Iris pigment epithelial cell (primary cell): ENCODE results near the gene ELMO1.

Source experiments
- DNase-seq: peaks from one replicate; pipeline ENCODE4 v3.0.0-alpha.2; 2011; ENCODE audit warnings: low read depth

ELMO1 gene

DNA sequence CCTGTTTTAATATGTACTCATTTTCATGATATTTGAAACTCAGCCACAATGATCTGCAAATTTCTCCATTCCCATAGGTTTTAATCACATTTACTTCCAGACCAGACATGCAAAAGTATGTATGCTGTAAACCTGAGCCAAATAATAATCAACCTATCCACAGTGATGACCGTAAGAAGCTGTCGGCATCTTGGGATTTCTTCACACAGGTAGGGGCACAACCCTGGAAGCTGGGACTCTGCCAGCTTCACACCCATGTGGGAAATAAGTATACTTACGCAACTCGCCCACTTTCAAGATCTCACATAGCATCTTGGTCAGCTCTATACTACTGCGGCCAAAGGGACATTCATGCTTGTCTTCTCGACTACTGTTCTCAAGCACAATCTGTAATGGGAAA is 352.3 kb downstream of the ELMO1 start:
- no peak for DNase-seq

DNA sequence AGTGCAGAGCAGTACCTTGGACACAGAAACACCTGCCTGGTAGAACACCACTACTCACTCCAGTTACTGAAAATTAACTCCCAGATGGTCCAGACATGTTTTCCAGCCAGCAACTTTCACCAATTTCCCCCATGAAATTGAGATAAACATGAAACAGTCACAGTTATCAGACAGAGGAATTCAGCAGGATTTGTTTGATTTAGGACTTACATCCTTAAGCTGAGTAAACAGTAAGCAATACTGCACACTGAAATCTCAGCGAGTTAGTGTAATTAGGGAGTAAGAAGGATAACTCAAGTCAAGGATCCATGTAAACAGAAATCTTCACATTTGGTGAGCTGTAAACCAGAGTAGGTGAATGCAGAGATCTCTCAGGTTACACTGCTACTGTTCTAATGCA is 353.5 kb downstream of the ELMO1 start:
- no peak for DNase-seq

DNA sequence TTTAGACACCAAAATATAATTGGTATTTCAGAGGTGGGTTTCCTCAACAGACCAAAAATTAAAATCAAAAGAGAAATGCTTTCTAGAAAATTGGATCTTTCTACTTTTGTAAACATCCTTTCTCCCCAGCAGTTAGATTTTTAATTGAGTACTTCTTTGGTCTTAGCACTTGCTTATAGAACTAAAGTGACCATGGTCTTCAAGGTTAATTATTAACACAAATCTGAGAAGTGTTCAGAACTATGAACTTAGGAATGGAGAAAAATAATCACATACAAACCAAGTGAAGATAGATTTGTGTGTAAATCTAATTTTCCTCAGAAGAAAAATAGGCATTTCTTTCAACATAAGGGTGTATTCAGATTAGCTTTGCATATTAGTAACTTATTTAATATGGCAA is 355.4 kb downstream of the ELMO1 start:
- DNase-seq, result no peak

DNA sequence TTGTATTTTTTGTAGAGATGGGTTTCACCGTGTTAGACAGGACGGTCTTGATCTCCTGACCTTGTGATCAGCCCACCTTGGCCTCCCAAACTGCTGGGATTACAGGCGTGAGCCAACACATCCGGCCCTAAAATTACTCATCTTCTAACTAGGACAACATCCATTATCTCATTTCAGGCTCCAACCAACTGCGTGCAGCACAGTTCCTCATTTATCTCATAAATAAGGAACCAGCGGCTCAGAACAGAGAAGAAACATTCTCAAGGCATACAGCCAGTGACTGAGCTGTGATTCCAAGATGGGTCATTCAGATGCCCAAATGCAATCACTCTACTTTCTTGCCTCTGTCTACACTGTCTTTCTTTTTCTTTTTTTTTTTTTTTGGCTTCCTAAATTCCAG is 356.1 kb downstream of the ELMO1 start:
- no peak for DNase-seq

DNA sequence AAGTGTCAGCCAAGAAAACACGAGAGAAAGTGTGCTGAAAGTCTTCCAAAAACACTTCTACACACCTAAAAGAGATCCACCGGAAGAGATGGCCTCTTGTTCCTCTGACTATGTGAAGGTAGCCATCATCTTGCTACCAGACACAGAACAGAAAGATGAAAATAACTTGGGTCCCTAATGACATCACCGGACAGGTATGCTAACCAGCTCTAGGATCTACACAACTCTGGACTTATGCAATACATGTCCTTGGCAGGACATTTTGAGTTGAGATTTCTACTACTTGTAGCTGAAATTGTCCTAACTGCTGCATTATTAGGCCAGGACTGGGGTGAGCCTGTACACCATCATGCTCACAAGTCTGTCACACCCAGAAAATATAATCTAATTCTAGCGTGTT is 358.7 kb downstream of the ELMO1 start:
- DNase-seq, result peak; percentile 23

DNA sequence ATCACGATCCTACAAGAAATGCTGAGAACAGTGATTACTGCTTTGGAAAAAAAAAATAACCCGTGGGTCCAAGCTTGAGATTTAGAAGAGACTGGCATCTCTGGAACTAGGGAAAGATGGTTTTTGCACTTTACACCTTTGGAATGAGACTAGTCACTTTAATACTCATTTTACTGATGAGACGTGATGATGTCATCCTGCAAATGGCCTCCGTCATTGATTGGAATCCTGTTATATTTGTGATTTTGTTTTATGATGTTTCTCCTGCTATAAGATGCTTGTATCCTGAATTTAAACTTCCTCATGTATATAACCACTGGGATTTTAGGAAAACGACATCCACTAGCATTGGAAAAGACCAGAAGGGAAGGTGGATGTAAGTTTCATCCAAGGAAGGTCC is 363.1 kb downstream of the ELMO1 start:
- DNase-seq, result no peak

DNA sequence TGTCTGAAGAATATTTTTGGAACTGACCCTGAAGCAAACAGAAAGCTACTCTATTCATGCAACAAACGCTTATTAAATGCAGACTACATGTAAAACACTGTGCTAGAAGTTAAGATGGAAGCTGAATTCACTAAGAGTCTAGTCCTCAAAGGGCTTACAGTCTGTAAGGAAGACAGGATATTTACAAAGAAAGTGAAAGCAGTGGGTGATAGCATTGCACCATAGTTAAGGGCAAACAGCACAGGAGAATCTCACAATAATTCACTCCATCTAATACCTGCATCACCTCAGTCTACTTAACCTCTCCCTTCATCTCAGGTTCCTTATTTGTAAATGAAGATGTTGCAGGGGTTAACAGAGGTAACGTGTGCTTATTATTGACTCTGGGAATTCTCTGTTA is 364.4 kb downstream of the ELMO1 start:
- DNase-seq, result no peak

DNA sequence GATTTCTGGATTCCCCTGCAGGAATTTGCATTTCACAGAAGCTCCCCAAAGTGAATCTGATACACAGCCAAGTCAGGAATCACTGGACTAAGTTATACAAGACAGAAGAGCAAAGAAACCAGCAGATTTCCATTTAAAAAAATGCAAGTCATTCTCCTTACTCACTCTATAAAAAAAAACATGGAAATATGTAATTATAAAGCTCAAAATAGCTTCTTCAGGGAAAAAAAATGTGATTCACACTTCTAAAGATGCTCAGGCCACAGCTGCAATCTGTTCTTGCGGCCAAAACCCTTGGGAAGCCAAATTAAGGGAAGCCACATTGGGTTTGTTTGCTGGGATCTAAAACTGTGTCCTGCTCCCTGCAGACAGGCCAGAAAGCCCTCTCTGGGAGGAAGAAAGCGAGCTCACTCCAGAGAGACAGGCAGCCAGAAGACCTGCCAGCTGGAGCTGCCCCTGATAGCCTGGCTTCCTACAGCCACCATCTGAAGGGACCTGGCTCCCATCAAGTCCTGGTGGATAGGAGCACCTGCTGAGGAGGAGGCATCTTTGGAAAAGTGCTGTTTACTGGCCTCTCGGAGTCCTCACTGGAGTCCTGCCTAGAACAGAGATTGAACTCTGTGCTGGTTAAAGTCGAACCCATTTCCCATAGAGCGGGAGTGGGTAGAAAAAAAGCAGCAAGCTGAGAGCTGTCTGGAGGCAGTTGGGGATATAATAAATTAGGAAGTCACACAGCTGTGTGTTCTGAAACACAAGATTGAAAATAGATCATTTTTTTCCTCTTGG is 365.2 kb downstream of the ELMO1 start:
- peak; percentile 11 for DNase-seq

DNA sequence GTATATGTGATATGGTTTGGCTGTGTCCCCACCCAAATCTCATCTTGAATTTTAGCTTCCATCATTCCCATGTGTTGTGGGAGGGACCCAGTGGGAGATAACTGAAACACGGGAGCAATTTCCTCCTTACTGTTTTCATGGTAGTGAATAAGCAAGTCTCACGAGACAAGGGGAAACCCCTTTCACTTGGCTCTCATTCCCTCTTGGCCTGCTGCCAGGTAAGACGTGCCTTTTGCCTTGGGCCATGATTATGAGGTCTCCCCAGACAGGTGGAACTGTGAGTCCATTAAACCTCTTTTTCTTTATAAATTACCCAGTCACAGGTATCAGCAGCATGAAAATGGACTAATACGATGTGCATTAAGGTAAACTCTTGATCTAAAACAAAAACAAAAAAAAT is 367.2 kb downstream of the ELMO1 start:
- no peak for DNase-seq

DNA sequence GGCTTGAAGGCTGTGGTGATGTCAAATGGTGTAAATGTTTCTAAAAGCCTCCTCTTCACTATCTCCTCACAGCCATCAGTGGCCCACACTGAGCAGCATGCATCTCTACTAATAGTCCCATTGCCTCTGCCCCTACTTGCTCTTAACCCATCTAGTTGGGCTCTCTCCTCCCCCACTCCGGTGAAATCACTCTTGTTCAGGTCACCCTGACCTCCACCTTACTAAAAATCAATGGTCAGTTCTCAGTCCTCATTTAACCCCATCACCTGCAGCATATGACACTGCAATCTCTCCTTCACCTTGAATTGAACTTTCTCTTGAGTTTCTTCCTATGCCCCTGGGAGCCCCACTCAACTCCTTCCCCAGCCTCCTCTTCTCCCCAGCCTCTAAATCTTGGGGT is 369.2 kb downstream of the ELMO1 start:
- DNase-seq, result no peak

DNA sequence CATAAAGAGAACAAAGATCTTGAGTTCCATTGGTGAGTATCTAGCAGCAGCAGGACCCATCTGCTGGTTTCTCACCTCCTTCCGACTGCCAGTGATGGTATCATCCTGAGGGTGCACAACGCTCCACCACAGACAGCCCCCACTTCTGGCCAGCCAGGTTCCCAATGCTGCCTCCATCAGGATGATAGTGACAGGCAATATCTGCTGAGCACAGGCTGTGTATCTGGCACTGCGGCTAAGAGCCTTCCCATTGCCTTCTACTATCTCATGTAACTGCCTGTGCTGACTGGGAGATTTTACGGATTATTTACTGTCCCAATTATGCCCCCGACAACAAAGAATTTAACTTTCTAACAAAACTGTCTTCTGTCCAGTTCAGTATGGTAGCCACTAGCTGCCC is 372.0 kb downstream of the ELMO1 start:
- no peak for DNase-seq

DNA sequence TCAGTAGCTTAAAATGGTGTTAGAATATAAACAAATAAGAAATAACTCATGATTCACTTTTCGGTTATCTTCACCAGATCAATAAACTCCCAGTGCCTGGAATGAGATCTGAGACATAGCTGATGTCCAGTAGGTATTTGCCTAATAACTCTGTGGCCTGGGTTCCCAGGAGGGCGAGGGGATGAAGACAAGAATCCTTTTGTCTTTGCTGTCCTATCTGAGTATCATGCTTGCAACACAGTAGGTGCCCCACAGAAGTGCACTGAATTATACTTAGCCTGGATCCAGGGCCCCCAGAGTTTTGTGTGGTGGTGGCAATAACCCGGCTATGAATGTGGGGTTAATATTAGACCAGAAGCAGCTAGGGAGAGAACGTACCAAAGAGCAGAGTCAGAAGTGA is 374.3 kb downstream of the ELMO1 start:
- DNase-seq, result no peak

DNA sequence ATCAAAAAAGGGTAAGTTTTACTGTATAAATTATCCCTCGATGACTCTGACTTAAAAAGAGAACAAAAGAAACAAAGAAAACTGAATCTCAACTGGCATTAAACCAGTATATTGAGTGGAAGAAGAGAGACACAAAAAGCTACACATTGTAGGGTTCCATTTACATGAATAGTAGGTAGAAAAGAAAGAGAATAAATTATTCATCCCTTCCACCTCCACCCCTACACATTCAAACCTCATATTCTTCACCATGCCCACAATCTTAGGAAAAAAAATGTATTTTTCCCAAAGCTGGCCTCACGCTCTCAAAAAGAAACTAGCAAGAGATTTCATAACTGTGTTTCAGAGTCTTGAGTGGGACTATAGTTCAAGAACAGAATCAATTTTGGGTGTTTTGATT is 377.5 kb downstream of the ELMO1 start:
- no peak for DNase-seq

DNA sequence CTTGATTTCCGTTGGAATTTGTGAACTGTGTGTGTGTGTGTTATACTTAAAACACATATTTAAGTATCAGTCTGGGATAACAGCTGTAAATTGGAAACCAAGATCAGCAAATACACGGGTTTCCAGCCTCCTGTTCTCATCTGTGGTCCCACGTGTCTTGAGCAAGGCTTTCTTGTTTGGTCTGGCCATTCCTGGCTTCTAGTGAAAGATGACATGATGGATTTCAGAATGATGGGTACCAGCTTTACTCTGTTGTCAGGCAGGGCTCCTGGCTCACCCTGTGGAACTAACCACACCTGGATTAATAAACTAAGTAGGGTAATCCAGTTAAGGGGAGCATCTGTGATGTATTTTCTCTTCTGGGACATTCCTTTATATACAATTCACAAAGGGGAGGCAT is 378.2 kb downstream of the ELMO1 start:
- no peak for DNase-seq

DNA sequence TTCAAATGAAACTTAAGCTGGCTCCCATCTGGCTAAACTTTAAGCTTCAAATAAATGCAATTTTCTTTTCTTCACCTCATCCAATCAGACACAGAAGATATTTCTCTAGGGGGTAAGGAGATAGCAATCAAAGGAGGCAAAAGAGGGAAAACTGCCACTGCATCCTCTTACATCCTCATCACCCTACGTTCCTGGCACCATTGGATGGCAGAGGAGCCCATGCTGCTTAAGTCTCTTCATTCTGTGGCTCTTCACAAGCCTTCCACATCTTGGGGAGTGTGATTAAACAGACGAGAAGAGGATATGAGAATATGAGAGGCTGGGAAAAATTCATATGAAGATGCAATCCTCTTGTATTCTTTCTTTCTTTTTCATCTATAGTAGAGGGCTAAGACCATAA is 378.6 kb downstream of the ELMO1 start:
- no peak for DNase-seq

DNA sequence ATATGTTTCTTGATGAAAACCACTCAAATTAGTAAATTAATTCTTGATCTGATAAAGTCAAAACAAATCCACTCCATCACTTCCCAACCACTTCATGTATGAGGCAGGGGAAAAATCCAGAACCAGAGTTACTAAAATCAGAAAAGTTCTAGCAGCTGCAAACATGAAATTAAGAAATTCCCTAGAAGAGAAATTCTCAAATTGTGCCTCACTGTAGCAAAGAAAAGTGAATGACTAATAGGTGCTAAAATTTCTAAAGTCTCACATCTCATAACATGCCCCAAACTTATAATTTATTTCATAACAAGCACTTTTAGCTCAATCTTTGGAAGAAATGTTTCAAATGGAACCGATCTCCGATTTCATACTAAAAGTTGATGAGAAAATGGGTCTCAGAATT is 379.3 kb downstream of the ELMO1 start:
- no peak for DNase-seq

DNA sequence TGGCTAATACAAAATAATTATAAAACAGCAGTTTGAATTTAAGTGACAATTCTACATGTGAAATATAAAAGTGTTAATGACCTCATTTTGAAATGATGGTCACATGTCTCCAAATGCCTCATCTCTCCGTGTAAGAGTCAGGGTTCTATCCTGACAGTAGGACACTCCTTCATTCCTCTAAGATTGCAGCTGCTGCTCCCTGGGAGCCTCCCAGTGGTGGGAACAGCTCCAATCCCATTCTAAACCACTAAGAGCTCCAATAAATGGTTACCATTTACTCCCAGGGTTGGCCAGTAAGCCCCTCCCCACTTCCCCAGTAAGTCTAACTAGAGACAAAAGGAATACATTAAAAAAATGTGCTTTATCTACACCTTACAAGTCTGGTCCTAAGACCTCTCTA is 379.8 kb downstream of the ELMO1 start:
- no peak for DNase-seq

DNA sequence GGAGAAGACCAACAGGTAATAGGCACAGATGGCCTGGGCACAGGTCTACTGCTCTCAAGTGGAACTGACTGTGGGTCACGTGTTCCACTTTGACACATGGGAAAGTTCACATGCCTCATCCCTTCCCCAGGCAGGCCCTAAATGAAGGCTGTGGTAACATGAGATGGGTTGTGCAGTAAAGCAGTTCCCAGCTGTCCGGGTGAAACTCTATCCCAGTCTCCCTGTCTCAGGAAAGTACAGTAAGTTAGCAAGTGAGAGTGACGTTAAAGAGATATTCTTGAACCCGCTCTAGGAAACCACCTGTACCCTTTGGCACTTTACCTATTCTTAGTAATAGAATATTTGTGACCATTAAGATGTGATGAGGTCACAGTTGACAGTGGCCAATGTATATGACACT is 380.6 kb downstream of the ELMO1 start:
- no peak for DNase-seq

DNA sequence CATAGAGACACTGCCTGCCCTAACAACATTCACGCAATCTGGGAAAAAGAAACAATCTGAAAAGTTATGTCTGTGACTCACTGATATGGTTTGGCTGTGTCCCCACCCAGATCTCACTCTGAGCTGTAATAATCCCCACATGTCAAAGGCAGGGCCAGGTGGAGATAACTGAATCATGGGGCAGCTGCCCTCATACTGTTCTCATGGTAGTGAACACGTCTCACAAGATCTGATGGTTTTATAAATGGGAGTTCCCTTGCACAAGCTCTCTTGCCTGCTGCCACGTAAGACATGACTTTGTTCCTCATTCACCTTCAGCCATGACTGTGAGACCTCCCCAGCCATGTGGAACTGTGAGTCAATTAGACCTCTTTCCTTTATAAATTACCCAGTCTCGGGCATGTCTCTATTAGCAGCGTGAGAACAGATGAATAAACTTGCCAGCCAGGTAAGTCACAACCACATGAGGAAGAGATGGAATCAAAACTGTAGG is 382.8 kb downstream of the ELMO1 start:
- DNase-seq, result peak; percentile 34

DNA sequence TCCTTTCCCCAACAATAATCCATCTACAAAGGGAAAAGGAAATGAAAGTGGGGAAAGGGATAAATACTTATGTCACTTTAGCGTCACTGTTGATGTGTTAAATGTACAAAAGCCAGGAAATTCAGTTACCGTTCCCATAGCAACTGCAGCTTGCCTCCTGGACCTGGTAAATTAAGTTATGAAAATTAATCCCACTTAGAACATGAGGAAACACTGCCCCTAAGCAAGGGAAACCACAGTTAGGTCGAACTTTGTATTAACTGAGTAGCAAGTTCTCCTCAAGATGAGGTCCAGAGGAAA is 386.2 kb downstream of the ELMO1 start:
- DNase-seq, result no peak

DNA sequence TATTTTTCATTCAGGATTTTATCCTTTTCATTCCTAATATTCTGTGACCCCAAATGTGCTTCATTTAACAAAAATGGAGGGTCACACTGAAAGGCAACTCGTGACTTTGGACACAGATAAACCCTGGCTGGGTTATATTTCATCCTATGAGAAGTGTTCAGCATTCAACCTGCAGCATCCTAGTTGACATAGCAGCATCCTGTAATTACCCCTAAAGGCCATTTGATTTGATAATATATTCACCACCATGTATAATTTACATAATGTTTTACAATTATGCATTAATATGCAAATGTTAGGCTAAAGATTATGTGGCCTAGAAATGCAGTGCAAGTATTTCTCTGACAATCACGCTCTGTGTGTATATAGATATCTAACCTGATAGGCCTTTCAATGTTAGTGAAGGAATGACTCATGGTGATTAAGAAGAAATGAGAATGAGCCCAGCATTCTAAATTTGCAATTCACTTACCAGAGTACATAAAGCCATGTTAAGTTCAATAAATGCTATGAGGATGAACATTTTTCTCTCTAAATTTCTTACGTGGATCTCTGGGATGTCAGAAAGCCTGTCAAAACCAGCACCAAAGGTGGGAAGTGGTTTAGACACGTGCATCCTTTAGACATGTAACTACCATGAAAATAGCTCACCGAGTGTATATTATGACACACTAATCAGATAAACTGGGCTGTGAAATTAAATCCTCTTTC is 386.7 kb downstream of the ELMO1 start:
- DNase-seq, result no peak

DNA sequence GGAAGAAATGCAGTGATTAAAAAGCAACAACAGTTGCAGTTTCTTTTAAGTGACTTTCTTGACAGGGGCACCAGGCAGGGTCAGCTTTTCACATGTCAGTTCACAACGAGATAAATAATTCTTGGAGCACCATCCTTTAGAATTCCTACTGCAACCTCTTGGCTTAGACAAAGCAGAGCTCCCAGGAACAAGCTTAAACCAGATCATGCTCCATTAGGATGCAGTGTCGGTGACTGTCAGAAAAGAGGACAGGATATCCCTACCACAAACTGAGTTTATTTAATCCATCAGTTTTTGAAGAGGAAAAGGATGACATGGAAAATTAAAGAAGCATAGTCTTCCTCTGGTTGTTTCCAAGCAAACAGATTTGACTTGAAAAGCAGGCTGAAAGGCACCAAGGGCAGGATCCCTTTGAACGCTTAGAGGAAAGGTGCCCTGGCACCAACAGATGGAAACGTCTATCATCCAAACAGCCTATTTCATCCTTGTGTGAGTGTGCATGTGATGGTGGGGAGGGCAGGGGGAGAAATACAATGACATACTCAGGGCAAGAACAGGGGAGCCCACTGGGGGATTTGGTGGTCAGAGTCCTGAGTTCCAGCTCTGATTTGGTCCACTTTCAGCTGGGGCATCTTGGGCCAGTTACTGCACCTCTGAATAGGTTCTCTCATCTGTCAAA is 392.3 kb downstream of the ELMO1 start:
- DNase-seq, result no peak

DNA sequence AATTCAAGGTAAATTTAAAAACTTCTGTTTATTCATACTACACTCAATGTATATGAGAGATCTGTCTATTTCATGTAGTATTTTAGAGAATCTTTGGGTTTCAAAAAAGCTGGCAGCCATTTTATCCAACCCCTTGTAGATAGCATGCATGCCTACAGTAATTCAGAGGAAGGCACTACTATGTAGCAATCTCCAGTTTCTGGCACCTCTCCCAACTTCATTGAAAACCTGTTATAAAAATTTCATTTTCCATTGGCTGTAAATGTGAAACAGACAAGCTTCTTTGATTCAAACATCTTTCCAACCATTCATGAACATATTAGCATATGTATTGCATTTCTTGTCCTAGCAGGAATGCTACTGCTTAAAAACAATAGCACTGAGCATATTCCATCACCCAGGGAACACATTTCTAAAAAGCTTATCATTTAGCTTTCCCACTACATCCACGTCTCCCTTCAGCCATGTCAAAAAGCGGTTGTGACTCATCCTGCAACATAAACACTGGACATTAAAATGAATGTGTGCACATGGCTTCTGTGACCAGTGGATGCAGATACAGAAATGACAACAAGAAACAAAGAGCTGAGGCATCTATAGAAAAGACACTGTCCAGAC is 393.9 kb downstream of the ELMO1 start:
- peak; percentile 6 for DNase-seq
